ENCODE results near the gene ROBO1. TPM values are rescaled to one million over a fixed set of nuclear protein-coding genes. Genes with fewer than 3 reads are reported as not detected.

The ROBO1 gene
- polyA plus RNA-seq, 1 experiment: 33.9 TPM

GRCh38 chr3:79378064-79378463 is 389.7 kb downstream of the ROBO1 start:
- ChIA-PET POLR2A (no interaction called here), CTCF (no interaction called here)
- Histone ChIP-seq H3K4me3 (ENCODE audit: low read depth, low read length) (no peak overlapping the region), H3K27me3 (ENCODE audit: control insufficient read depth, insufficient read depth, low read length) (no peaks in the 10 kb centered on the region), H3K36me3 (ENCODE audit: control insufficient read depth, insufficient read depth, low read length) (no peaks in the 10 kb centered on the region)
- TF ChIP-seq CTCF (IDR thresholded peaks at IDR 0.05; ENCODE audit: insufficient read depth, low read depth, low read length): no peak
- DNase-seq (ENCODE audit: low read depth): no peak

GRCh38 chr3:79369306-79369705 is 398.5 kb downstream of the ROBO1 start:
- no peak for DNase-seq (ENCODE audit: low read depth)
- ChIA-PET POLR2A (no interaction called here), CTCF (interaction anchor here (1.0 to 10.0 kb wide), 3 partner anchors 283 to 336 kb away, joined by 3 to 121 read pairs (median 4); no protein-coding TSS in a partner anchor)
- Histone ChIP-seq H3K36me3 (ENCODE audit: control insufficient read depth, insufficient read depth, low read length) (no peaks in the 10 kb centered on the region), H3K27me3 (ENCODE audit: control insufficient read depth, insufficient read depth, low read length) (no peaks in the 10 kb centered on the region), H3K4me3 (ENCODE audit: low read depth, low read length) (no peak overlapping the region)
- TF ChIP-seq CTCF (IDR thresholded peaks at IDR 0.05; ENCODE audit: insufficient read depth, low read depth, low read length): peak; percentile 42

GRCh38 chr3:79368403-79368802 is 399.4 kb downstream of the ROBO1 start:
- no peak for TF ChIP-seq CTCF (IDR thresholded peaks at IDR 0.05; ENCODE audit: insufficient read depth, low read depth, low read length)
- ChIA-PET POLR2A (no interaction called here), CTCF (interaction anchor here (1.0 to 10.0 kb wide), 3 partner anchors 282 to 336 kb away, joined by 3 to 121 read pairs (median 4); no protein-coding TSS in a partner anchor)
- Histone ChIP-seq H3K36me3 (ENCODE audit: control insufficient read depth, insufficient read depth, low read length) (no peaks in the 10 kb centered on the region), H3K4me3 (ENCODE audit: low read depth, low read length) (no peak overlapping the region), H3K27me3 (ENCODE audit: control insufficient read depth, insufficient read depth, low read length) (no peaks in the 10 kb centered on the region)
- no peak for DNase-seq (ENCODE audit: low read depth)

- no peak for TF ChIP-seq CTCF (IDR thresholded peaks at IDR 0.05; ENCODE audit: insufficient read depth, low read depth, low read length)
- POLR2A ChIA-PET: no interaction called here
- DNase-seq (ENCODE audit: low read depth): no peak
- Histone ChIP-seq H3K27me3 (ENCODE audit: control insufficient read depth, insufficient read depth, low read length) (no peaks in the 10 kb centered on the region), H3K36me3 (ENCODE audit: control insufficient read depth, insufficient read depth, low read length) (no peaks in the 10 kb centered on the region), H3K4me3 (ENCODE audit: low read depth, low read length) (no peak overlapping the region)
- CTCF ChIA-PET: interaction anchor here (10.0 kb wide), 1 partner anchor 281 kb away, joined by 121 read pairs; no protein-coding TSS in a partner anchor
These were observed 400.0 kb downstream of the ROBO1 start for GRCh38 chr3:79367803-79368202.

- TF ChIP-seq CTCF (IDR thresholded peaks at IDR 0.05; ENCODE audit: insufficient read depth, low read depth, low read length): no peak
- POLR2A ChIA-PET: no interaction called here
- Histone ChIP-seq H3K4me3 (ENCODE audit: low read depth, low read length) (no peak overlapping the region), H3K27me3 (ENCODE audit: control insufficient read depth, insufficient read depth, low read length) (no peaks in the 10 kb centered on the region), H3K36me3 (ENCODE audit: control insufficient read depth, insufficient read depth, low read length) (no peaks in the 10 kb centered on the region)
- CTCF ChIA-PET: interaction anchor here (0.7 to 10.0 kb wide), 2 partner anchors 112 to 281 kb away, joined by 3 to 121 read pairs; no protein-coding TSS in a partner anchor
- DNase-seq (ENCODE audit: low read depth): peak; percentile 30
These were observed 400.7 kb downstream of the ROBO1 start for GRCh38 chr3:79367066-79367465.

Data from BJ (cell line).